KOPT-K1 (cell line): ENCODE results near the gene ZNF197.

Experiments
- H3K27ac ChIP-seq: fragments of 200-600 bp; sonication (generic); 2 replicates; pipeline ENCODE4 v1.5.1; 2016; ENCODE audit warnings: antibody characterized with exemption, mild to moderate bottlenecking, low read depth, low read length; ENCODE audit not compliant: poor library complexity, severe bottlenecking
- H3K36me3 ChIP-seq: fragments of 200-600 bp; sonication (generic); 2 replicates; pipeline ENCODE4 v1.5.1; 2017; ENCODE audit warnings: antibody characterized with exemption, mild to moderate bottlenecking, low read length, moderate library complexity; ENCODE audit not compliant: insufficient read depth
- H3K9me3 ChIP-seq: fragments of 200-600 bp; sonication (generic); 2 replicates; pipeline ENCODE4 v1.5.1; 2017; ENCODE audit warnings: antibody characterized with exemption, low read length, mild to moderate bottlenecking; ENCODE audit not compliant: insufficient read depth, poor library complexity, severe bottlenecking

ZNF197 gene

DNA sequence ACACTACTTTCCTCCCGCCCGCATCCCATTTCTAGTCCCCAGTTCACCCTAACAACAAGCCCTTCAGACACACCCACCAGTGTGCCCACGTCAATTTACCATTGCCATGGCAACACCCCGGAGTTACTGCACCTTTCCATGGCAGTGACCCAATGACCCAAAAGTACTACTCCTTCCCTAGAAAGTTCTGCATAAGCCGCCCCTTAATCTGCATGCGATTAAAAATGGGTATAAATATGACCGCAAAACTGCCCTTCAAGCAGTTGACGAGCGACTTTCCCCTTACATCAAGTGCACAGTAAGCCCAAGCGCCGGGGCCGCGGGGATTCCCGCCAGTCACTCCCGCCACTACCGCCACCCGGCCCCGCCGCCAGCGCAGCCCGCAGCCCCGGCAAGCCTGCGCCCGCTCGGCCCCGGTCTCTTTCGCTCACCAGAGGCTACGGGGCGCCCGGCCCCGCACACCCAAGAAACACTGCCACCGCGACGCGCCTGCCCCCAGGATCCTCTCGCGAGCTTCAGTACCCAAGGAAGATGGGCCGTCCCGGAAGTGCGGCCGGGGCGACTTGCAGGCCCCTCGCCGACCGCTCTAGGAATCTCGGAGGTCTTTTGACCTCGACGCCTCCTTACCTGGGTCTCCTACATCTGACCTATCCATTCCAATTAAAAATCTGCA, 60.4 kb downstream of the ZNF197 start:
- no peaks in the 10 kb centered on the region for H3K36me3 ChIP-seq
- H3K9me3 ChIP-seq: peaks cover 27% of the 10 kb centered on the region
- no peak overlapping the region for H3K27ac ChIP-seq

DNA sequence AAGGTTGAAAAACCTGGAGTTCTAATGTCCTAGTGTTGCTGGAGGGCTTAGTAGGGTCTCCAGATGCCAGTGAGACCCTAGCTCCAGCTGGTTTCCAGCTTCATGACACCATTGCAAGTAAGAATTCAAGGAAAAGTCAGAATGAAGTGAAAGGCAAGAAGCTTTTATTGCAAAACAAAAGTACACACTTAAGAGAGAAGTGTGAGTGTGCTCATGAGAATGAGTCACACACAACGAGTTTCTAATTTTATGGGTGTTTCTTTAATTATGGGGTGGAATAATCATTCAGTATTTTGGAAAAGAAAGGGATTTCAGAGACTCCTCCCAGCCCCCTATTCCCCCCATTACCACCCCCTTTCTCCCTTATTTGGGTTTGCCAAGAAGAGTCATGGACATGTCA, 63.1 kb downstream of the ZNF197 start:
- peaks cover 27% of the 10 kb centered on the region for H3K9me3 ChIP-seq
- no peaks in the 10 kb centered on the region for H3K36me3 ChIP-seq
- H3K27ac ChIP-seq: no peak overlapping the region
